HG03354 (cell line): ENCODE results near the gene ANAPC16.
"Not testable (repeated sequence)": the region's sequence is repeated elsewhere in the genome, so short reads cannot be mapped to it uniquely, and the experiment has no call there.

Experiments used
- ATAC-seq: cut with Tn5 transposase; IDR thresholded peaks from one replicate; pipeline ENCODE4 v1.9.1; 2021; ENCODE audit warnings: mild to moderate bottlenecking; ENCODE audit not compliant: unreplicated experiment, poor library complexity, severe bottlenecking

The ANAPC16 gene

DNA sequence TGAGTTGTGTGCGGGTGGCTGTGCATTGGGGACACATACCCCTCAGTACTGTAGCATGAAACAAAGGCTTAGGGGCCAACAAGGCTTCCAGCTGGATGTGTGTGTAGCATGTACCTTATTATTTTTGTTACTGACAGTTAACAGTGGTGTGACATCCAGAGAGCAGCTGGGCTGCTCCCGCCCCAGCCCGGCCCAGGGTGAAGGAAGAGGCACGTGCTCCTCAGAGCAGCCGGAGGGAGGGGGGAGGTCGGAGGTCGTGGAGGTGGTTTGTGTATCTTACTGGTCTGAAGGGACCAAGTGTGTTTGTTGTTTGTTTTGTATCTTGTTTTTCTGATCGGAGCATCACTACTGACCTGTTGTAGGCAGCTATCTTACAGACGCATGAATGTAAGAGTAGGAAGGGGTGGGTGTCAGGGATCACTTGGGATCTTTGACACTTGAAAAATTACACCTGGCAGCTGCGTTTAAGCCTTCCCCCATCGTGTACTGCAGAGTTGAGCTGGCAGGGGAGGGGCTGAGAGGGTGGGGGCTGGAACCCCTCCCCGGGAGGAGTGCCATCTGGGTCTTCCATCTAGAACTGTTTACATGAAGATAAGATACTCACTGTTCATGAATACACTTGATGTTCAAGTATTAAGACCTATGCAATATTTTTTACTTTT, 59.7 kb downstream of the ANAPC16 start:
- no peak for ATAC-seq

DNA sequence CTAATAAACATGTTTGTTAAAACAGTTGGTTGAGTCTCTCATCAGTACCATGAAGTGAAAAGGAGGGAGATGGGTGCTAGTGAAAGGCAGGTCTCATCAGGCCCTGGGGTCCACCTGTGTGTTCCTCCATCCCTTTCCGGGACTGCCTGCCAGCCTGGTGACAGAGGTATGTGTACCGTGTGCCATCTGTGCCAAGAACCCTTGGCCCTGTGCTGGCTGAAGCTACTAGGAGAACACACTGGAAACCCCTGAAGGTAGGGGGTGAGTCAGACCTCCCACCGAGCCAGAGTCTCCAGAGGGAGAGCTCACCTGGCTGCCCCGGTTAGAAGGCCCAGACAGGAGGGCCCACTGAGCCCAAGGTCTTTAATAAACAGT, 60.2 kb downstream of the ANAPC16 start:
- ATAC-seq: no peak

DNA sequence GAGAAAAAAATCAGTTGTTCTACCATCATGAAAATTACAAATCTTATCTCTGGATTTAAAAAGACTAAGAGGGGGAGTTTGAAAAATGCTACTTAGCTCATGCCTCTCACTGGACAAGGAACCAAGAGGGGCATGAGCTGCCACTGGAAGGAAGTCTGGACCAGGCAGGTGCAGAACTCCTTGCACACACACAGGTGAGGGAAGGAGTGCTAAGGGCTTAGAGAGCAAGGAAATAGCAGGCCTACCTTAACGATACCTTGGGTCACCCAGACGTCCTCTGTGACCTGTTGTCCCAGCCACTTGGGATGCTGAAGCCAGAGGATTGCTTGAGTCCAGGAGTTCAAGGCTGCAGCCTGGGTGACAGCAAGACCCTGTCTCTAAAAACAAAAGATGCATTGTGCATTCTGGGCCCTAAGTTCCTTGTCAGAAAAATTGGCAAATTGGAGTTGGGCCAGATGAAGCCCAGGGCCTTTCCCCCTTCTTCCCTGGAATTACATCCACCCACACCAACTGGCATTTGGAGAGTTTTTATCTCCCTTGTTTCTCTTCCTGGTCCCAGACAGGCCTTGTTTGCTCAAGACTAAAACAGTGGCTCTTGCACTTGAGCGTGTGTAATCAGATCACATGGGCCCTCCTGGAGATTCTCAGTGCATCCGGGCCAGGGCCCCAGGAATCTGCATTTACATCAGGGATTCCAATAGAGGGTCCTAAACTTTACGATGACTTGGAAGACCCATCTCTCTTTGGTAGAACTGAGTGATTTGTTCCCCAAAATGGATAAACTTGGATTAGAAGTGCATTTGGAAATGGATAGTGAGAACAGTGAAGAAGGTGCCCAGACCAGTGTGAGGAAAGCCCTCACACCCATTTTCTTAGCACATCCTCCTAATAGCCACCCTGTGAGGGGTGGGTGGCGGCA, 60.9 kb downstream of the ANAPC16 start:
- ATAC-seq: no peak

DNA sequence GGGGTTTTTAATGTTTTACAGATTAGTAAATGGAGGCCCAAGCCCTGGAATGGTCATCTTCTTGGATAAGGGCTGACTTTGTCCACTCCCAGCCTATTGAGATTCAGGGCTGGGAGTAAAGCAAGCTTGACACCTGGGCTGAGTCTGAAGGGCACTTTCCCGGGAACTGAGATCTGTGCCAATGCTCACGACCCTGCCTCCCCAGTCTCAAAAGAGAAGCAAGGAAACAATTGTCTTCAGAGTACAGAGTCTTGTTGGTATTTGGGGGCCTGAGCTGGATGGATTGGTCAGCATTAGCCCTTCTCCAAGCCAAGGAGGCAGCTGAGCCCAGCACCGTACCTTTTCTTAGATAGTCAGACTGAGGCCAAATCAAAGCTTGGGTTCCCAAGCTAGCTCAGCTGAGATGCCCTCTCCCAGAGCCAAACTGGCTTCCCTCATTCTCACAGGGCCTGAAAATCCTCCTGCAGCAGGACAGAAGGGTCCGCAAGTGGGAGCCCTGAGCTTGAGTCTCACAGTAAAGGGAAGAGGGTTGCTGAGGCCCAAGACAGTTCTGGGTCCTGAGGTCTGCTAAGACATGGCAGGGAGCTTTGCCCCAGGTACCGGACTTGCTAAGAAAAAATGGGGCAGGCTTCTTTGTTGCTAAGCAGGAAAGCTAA, 61.7 kb downstream of the ANAPC16 start:
- no peak for ATAC-seq

DNA sequence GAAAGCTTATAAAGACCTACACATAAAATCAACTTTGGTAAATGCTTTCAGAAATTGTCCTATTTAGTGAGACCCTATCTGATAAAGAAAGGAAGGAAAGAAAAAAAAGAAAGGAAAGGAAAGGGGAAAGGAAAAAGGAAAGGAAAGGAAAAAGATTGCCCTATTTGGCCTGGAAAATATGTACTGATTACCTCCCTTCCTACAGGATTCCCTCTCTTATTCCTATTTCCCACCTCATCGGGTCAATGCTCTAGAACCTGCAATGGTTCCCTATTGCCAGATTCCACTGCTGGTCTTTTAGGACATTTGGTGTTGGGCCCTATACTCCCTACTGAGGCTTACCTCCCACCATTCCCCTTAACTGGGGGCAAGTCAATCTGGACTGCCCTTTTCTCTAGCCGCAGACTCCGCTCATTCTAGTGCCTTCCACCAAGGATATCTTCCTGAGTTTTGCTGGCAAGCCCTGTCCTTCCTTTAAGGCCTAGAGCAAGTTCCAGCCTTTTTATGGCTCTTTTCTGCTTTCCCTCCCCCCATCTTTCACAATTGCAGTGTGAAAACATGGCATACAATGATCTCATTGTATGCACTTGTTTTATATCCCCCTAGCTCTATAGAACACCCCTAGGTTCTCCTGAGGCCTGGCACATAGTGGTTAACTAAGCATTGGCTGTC, 62.3 kb downstream of the ANAPC16 start:
- no peak for ATAC-seq

DNA sequence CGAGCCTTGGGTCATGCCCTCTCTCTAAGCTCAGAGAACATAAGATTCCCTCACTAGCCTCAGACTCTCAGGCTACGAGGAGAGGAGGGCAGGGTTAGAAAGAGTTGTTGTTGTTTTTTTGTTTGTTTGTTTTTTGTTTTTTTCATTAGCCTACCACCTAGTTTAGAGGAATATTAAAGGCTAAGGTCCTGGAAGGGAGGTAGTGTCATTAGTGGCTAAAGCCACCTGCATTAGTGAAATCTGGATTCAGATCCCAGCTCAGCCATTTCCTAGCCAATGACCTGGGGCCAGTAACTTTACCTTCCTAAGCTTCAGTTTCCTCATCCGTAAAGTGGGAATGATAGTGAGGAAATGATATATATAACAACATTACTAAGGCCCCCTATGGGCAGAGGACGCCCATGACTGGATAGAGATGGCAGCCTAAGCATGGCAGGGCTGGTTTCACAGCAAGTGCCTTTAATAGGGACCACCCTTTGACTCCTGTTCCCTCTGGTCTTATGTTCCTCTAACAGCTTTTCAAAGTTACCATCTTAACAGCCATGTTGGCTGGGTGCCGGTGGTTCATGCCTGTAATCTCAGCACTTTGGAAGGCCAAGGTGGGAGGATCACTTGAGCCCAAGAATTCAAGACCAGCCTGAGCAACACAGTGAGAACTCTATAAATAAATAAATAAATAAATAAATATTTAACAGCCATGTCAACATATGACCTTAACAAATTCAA, 63.0 kb downstream of the ANAPC16 start:
- ATAC-seq: no peak

DNA sequence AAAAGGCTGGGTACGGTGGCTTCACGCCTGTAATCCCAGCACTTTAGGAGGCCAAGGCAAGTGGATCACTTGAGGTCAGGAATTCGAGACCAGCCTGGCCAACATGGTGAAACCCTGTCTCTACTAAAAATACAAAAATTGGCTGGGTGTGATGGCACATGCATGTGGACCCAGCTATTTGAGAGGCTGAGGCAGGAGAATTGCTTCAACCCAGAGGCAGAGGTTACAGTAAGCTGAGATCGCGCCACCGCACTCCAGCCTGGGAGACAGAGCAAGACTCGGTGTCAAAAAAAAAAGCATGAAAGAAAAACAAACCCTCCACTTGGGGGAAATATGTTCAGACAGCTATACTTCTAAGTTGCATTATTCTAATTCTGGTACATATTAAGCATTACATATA, 63.8 kb downstream of the ANAPC16 start:
- ATAC-seq: not testable (repeated sequence)

DNA sequence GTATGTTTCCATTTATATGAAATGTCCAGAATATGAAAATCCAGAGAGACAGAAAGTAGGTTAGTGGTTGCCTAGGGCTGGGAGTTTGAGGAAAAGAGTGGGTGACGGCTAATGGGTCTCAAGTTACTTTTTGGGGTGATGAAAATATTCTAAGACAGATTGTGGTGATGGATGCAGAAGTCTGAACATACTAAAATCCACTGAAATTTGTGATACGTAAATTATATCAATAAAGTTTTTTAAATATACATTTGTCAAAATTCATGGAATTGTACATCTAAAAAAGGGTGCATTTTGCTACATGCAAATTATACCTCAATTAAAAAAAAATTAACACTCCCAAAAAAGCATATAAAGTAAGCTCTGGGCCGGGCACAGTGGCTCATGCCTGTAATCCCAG, 67.3 kb downstream of the ANAPC16 start:
- no peak for ATAC-seq
